ENCODE measurements around the gene KLHL22. TPM values are rescaled to one million over a fixed set of nuclear protein-coding genes. Genes with fewer than 3 reads are reported as not detected.
"Not testable (repeated sequence)": the region's sequence is repeated elsewhere in the genome, so short reads cannot be mapped to it uniquely, and the experiment has no call there.

The KLHL22 gene
- total and polyA plus RNA-seq, 2 of the 4 experiments (the other 2 are of a cell fraction), result 27.1 to 30.1 TPM

DNA sequence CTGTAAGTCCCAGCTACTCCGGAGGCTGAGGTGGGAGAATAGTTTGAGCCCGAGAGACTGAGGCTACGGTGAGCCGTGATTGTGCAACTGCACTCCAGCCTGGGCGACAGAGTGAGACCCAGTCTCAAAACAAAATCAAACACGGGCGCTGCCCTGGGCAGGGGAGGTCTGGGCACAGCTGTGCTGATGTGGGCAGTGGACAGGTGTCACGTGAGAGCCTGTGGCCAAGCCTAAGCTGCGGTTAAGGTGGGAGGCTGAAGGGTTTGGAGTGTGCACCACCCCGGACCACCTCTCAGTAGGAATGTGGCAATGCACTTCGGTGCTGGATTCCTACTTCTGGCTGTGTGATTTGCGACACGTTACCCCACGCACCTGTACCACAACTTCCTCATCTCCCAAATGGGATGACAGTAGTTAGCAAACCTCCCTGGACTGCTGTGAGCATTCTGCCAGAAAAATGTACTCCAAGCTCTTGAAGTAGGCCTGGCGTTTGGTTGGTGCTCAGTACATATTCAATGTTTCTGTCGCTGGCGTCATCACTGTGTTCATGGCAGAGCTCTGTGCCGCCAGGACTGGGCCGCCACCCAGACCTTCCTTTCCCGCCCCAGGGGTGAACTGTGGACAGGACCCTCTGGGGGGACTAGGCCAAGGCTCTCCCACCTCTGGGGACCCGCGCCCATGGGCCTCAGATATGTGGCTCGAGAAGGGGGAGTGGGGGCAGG is 102.5 kb downstream of the KLHL22 start:
- H3K56ac ChIP-seq (ENCODE audit: extremely low read depth, insufficient read depth, low read length), result no peak overlapping the region
- H3K4me2 ChIP-seq (ENCODE audit: low read depth, low read length), result peak overlapping the region; percentile 95
- H2AK9ac ChIP-seq (replicated peaks; ENCODE audit: low read depth, low read length, poor library complexity), result peak overlapping the region; percentile 96
- dilution Hi-C loops (cut with HindIII; ENCODE audit: low sequenced_read_pairs, unreplicated experiment), result no loop called here
- peaks cover 14% of the 10 kb centered on the region for H3K4me1 ChIP-seq (ENCODE audit: control insufficient read depth, insufficient read depth, low read length)
- peak overlapping the region; percentile 99 for H4K5ac ChIP-seq (ENCODE audit: low read depth, low read length)
- H3K36me3 ChIP-seq (ENCODE audit: control insufficient read depth, insufficient read depth, low read length), result 0 out of 2 replicates have a peak, but pooled peaks cover 3% of the 10 kb centered on the region
- peak overlapping the region; percentile 84 for H3K27ac ChIP-seq (ENCODE audit: insufficient read depth, low read length)
- H4K91ac ChIP-seq (ENCODE audit: insufficient read depth, low read depth, low read length), result peak overlapping the region; percentile 94; the same call in 1 of the 2 replicates
- DNase-seq, result no peak
- peak overlapping the region; percentile 38; the same call in 1 of the 2 replicates for H2BK120ac ChIP-seq (ENCODE audit: low read depth, low read length)
- H2BK5ac ChIP-seq (ENCODE audit: low read depth, low read length, poor library complexity, severe bottlenecking), result peak overlapping the region; percentile 80
- no peaks in the 10 kb centered on the region for H3K27me3 ChIP-seq (ENCODE audit: control insufficient read depth, insufficient read depth, low read length)
- peaks cover 30% of the 10 kb centered on the region for H3K9me1 ChIP-seq (ENCODE audit: insufficient read depth, low read length)
- peaks cover 5% of the 10 kb centered on the region for H3K9me3 ChIP-seq (ENCODE audit: control insufficient read depth, insufficient read depth, low read length)
- H3K79me1 ChIP-seq (ENCODE audit: low read depth in 1 of 2, low read length in 2 of 2), result peaks cover 22 to 37% of the 10 kb centered on the region in 2 experiments
- H4K20me1 ChIP-seq (ENCODE audit: insufficient read depth, low read length), result peaks cover 13% of the 10 kb centered on the region
- TF ChIP-seq CEBPB (IDR thresholded peaks at IDR 0.05; ENCODE audit: low read depth, low read length) (0 out of 2 replicates have a peak, but pooled peaks have one; percentile 5), NFE2L2 (IDR thresholded peaks at IDR 0.05; ENCODE audit: low read depth, low read length) (no peak)
- H2AK5ac ChIP-seq (ENCODE audit: low read depth, low read length), result peak overlapping the region; percentile 91
- H3K23ac ChIP-seq (ENCODE audit: low read depth, low read length), result no peak overlapping the region
- H2AFZ ChIP-seq (replicated peaks; ENCODE audit: low read length, poor library complexity), result peak overlapping the region; percentile 99
- H4K8ac ChIP-seq (ENCODE audit: low read depth in 2 of 2, low read length in 2 of 2), result peak overlapping the region; percentile 98 to 100
- H2BK15ac ChIP-seq (ENCODE audit: low read depth, low read length), result no peak overlapping the region
- peak overlapping the region; percentile 93 for H3K4ac ChIP-seq (ENCODE audit: low read depth, low read length)
- BruUV-seq (replicated peaks), result no TSS peak
- in situ Hi-C loops (cut with MboI; ENCODE audit: low sequenced_read_pairs), result loop anchor here (10.0 kb wide), 1 partner anchor 62 kb away; no protein-coding TSS in a partner anchor
- H3K14ac ChIP-seq (replicated peaks; ENCODE audit: low read depth, low read length), result peak overlapping the region; percentile 94
- H3K18ac ChIP-seq (ENCODE audit: low read depth, low read length), result no peak overlapping the region
- POLR2A ChIA-PET (ENCODE audit: unreplicated experiment), result interaction anchor here (0.6 kb wide), 1 partner anchor 73 kb away, joined by 3 read pairs; the partner anchor contains the start of gene DGCR6L
- CTCF ChIA-PET, result interaction anchor here (1.1 kb wide), 1 partner anchor 236 kb away, joined by 3 read pairs; no protein-coding TSS in a partner anchor
- ATAC-seq (ENCODE audit: low read depth), result no peak
- intact Hi-C loops (cut with micrococcal nuclease), result no loop called here
- WGBS, 2 experiments (ENCODE audit: extremely low coverage in 2 of 2, insufficient read length in 1 of 2), result 100% methylated on average over 6 of the region's 23 CpGs; no CpG with 5 or more reads in 1 of the 2 experiments
- H3K9ac ChIP-seq (ENCODE audit: low read depth, low read length), result no peak overlapping the region; the same call in 1 of the 2 replicates
- H2BK20ac ChIP-seq (ENCODE audit: low read depth, low read length), result no peak overlapping the region
- no peak overlapping the region; the same call in 1 of the 2 replicates for H3K4me3 ChIP-seq (ENCODE audit: insufficient read depth, low read depth, low read length)

DNA sequence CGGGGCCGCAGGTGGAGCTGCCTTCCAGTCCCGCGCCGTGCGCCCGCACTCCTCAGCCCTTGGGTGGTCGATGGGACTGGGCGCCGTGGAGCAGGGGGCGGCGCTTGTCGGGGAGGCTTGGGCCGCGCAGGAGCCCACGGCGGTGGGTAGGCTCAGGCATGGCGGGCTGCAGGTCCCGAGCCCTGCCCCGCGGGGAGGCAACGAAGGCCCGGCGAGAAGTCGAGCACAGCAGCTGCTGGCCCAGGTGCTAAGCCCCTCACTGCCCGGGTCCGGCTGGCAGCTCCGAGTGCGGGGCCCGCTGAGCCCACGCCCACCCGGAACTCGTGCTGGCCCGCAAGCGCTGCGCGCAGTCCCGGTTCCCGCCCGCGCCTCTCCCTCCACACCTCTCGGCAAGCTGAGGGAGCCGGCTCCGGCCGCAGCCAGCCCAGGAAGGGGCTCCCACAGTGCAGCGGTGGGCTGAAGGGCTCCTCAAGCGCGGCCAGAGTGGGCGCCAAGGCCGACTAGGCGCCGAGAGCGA is 103.2 kb downstream of the KLHL22 start:
- H3K9me1 ChIP-seq (ENCODE audit: insufficient read depth, low read length), result peaks cover 30% of the 10 kb centered on the region
- H2AK5ac ChIP-seq (ENCODE audit: low read depth, low read length); dilution Hi-C loops (cut with HindIII; ENCODE audit: low sequenced_read_pairs, unreplicated experiment); DNase-seq; POLR2A ChIA-PET (ENCODE audit: unreplicated experiment); intact Hi-C loops (cut with micrococcal nuclease); H4K5ac ChIP-seq (ENCODE audit: low read depth, low read length); H3K56ac ChIP-seq (ENCODE audit: extremely low read depth, insufficient read depth, low read length); H4K8ac ChIP-seq (ENCODE audit: low read depth in 2 of 2, low read length in 2 of 2); H3K27me3 ChIP-seq (ENCODE audit: control insufficient read depth, insufficient read depth, low read length); H3K4me3 ChIP-seq (ENCODE audit: insufficient read depth, low read depth, low read length); H2BK20ac ChIP-seq (ENCODE audit: low read depth, low read length); H2AFZ ChIP-seq (replicated peaks; ENCODE audit: low read length, poor library complexity); H2AK9ac ChIP-seq (replicated peaks; ENCODE audit: low read depth, low read length, poor library complexity); CTCF ChIA-PET; H2BK5ac ChIP-seq (ENCODE audit: low read depth, low read length, poor library complexity, severe bottlenecking); H3K14ac ChIP-seq (replicated peaks; ENCODE audit: low read depth, low read length); H3K4me2 ChIP-seq (ENCODE audit: low read depth, low read length); H4K91ac ChIP-seq (ENCODE audit: insufficient read depth, low read depth, low read length); H3K27ac ChIP-seq (ENCODE audit: insufficient read depth, low read length); H3K9ac ChIP-seq (ENCODE audit: low read depth, low read length); H3K36me3 ChIP-seq (ENCODE audit: control insufficient read depth, insufficient read depth, low read length); ATAC-seq (ENCODE audit: low read depth); H2BK120ac ChIP-seq (ENCODE audit: low read depth, low read length); H3K23ac ChIP-seq (ENCODE audit: low read depth, low read length); BruUV-seq (replicated peaks); H3K18ac ChIP-seq (ENCODE audit: low read depth, low read length); H2BK15ac ChIP-seq (ENCODE audit: low read depth, low read length); H3K9me3 ChIP-seq (ENCODE audit: control insufficient read depth, insufficient read depth, low read length); H3K4ac ChIP-seq (ENCODE audit: low read depth, low read length): not testable (repeated sequence)
- 100% methylated on average over 11 of the region's 53 CpGs; no CpG with 5 or more reads in 1 of the 2 experiments for WGBS, 2 experiments (ENCODE audit: extremely low coverage in 2 of 2, insufficient read length in 1 of 2)
- in situ Hi-C loops (cut with MboI; ENCODE audit: low sequenced_read_pairs), result loop anchor here (10.0 kb wide), 1 partner anchor 62 kb away; no protein-coding TSS in a partner anchor
- H4K20me1 ChIP-seq (ENCODE audit: insufficient read depth, low read length), result peaks cover 13% of the 10 kb centered on the region
- H3K4me1 ChIP-seq (ENCODE audit: control insufficient read depth, insufficient read depth, low read length), result peaks cover 14% of the 10 kb centered on the region
- peaks cover 18 to 33% of the 10 kb centered on the region in 2 experiments for H3K79me1 ChIP-seq (ENCODE audit: low read depth in 1 of 2, low read length in 2 of 2)

Measured in IMR-90 (cell line).